HCT116 (cell line): ENCODE data around the gene FADS1. TPM values are rescaled to one million over a fixed set of nuclear protein-coding genes. Genes with fewer than 3 reads are reported as not detected.

Experiments
- ATAC-seq: fragments of 200-7000 bp; cut with Tn5 transposase; 2 replicates; pipeline ENCODE4 v1.9.1; 2020; ENCODE audit warnings: mild to moderate bottlenecking, moderate library complexity
- BruUV-seq: library from RNA; stranded (reverse); fragments of 400-500 nt; replicated peaks from 2 replicates; lab custom pipeline; 2021; lab: Mats Ljungman, UMichigan
- CTCF ChIA-PET: fragments of 300-600 bp; sonication (Branson Sonifier 250); formaldehyde crosslinking; loops from one replicate; lab custom pipeline; 2021; ENCODE audit warnings: antibody characterized with exemption; lab: Charles Lee
- POLR2A ChIA-PET: fragments of 300-600, 350-600 bp; sonication (Branson Sonifier 250); formaldehyde crosslinking; loops from one replicate; lab custom pipeline; 2021; ENCODE audit warnings: antibody characterized with exemption; lab: Charles Lee
- RAD21 ChIA-PET, 2 experiments: fragments of 300-600 bp; sonication (Branson Sonifier 250); formaldehyde crosslinking; loops; one replicate each; lab custom pipeline; 2023; ENCODE audit warnings: low total read pairs in 2 of 2; ENCODE audit not compliant: uncharacterized antibody in 2 of 2, unreplicated experiment in 2 of 2, low non-redundant PET in 1 of 2; lab: Charles Lee
- DNase-seq: peaks from one replicate; pipeline ENCODE4 v3.0.0-alpha.2; 2010; ENCODE audit warnings: low read depth, low spot score
- H2AFZ ChIP-seq: fragments of 200-600 bp; shearing (Covaris generic), sonication (generic); 2 replicates; pipeline ENCODE4 v1.6.1; 2017; ENCODE audit warnings: low read depth, mixed run types, mixed read lengths, antibody characterized with exemption, low read length; ENCODE audit not compliant: poor library complexity, severe bottlenecking
- H3K27ac ChIP-seq: 2 replicates; pipeline ENCODE4 v1.5.1; 2012; ENCODE audit warnings: low read depth, low read length
- H3K27me3 ChIP-seq: fragments of 200-600 bp; sonication (generic); 2 replicates; pipeline ENCODE4 v1.6.1; 2016; ENCODE audit warnings: mixed run types, low read length, mixed read lengths; ENCODE audit not compliant: insufficient read depth
- H3K36me3 ChIP-seq, 2 experiments: fragments of 200-500 bp in 1 of 2; fragments of 200-600 bp in 1 of 2; sonication (Bioruptor generic) in 1 of 2; sonication (generic) in 1 of 2; 2 replicates each; pipeline versions ENCODE4 v1.5.1 to v1.6.1; 2014 to 2016; ENCODE audit warnings: low read length in 2 of 2, inconsistent platforms in 1 of 2, mixed read lengths in 1 of 2, mixed run types in 1 of 2; ENCODE audit not compliant: insufficient read depth in 2 of 2, control insufficient read depth in 1 of 2
- H3K4me1 ChIP-seq, 2 experiments: fragments of 200-600 bp in 1 of 2; sonication (generic) in 1 of 2; 2 replicates each; pipeline versions ENCODE4 v1.5.1 to v1.6.1; 2012 to 2017; ENCODE audit warnings: low read length in 2 of 2, inconsistent platforms in 1 of 2, mild to moderate bottlenecking in 1 of 2, mixed read lengths in 1 of 2, mixed run types in 1 of 2, moderate library complexity in 1 of 2; ENCODE audit not compliant: insufficient read depth in 2 of 2, control insufficient read depth in 1 of 2
- H3K4me2 ChIP-seq: fragments of 200-600 bp; sonication (generic); 2 replicates; pipeline ENCODE4 v1.6.1; 2017; ENCODE audit warnings: mixed run types, low read length, mixed read lengths
- H3K4me3 ChIP-seq, 2 experiments: fragments of 200-600 bp in 1 of 2; sonication (generic) in 1 of 2; replicated peaks in 1 of 2; 2 replicates each; pipeline ENCODE4 v1.5.1; 2011 to 2016; ENCODE audit warnings: low read length in 2 of 2, control low read depth in 1 of 2, low read depth in 1 of 2, mild to moderate bottlenecking in 1 of 2, mixed read lengths in 1 of 2, mixed run types in 1 of 2
- H3K79me2 ChIP-seq: fragments of 200-600 bp; sonication (generic); 2 replicates; pipeline ENCODE4 v1.6.1; 2017; ENCODE audit warnings: mild to moderate bottlenecking, mixed run types, low read length, moderate library complexity, mixed read lengths; ENCODE audit not compliant: insufficient read depth
- H3K9ac ChIP-seq: fragments of 200-600 bp; sonication (generic); 2 replicates; pipeline ENCODE4 v1.6.1; 2016; ENCODE audit warnings: low read length, mixed read lengths
- H3K9me2 ChIP-seq: fragments of 200-600 bp; sonication (generic), shearing (Covaris generic); 2 replicates; pipeline ENCODE4 v1.6.1; 2017; ENCODE audit warnings: mixed run types, mild to moderate bottlenecking, moderate library complexity; ENCODE audit not compliant: insufficient read depth
- H3K9me3 ChIP-seq, 2 experiments: fragments of 200-500 bp in 1 of 2; fragments of 200-600 bp in 1 of 2; sonication (Bioruptor generic) in 1 of 2; sonication (generic) in 1 of 2; 2 replicates each; pipeline ENCODE4 v1.6.1; 2014 to 2017; ENCODE audit warnings: low read length in 2 of 2, mixed read lengths in 2 of 2, inconsistent platforms in 1 of 2, low read depth in 1 of 2, mild to moderate bottlenecking in 1 of 2, mixed run types in 1 of 2, moderate library complexity in 1 of 2; ENCODE audit not compliant: control insufficient read depth in 1 of 2, insufficient read depth in 1 of 2
- H4K20me1 ChIP-seq: fragments of 200-600 bp; sonication (generic), shearing (Covaris generic); 2 replicates; pipeline ENCODE4 v1.6.1; 2017; ENCODE audit warnings: mixed run types, mild to moderate bottlenecking, moderate library complexity; ENCODE audit not compliant: insufficient read depth
- CTCF ChIP-seq, 3 experiments: fragments of 200-600 bp in 1 of 3; sonication (generic) in 1 of 3; IDR thresholded peaks in 2 of 3; conservative IDR thresholded peaks in 1 of 3; 2 replicates each; pipeline ENCODE4 v1.5.1; 2012 to 2017; ENCODE audit warnings: low read depth in 2 of 3, low read length in 2 of 3, antibody characterized with exemption in 1 of 3, borderline replicate concordance in 1 of 3, control low read depth in 1 of 3, mild to moderate bottlenecking in 1 of 3, mixed read lengths in 1 of 3, mixed run types in 1 of 3, moderate library complexity in 1 of 3; ENCODE audit not compliant: insufficient read depth in 1 of 3
- EGR1 ChIP-seq: IDR thresholded peaks from 2 replicates; pipeline ENCODE4 v1.6.1; 2012; ENCODE audit warnings: low read depth
- ELF1 ChIP-seq: IDR thresholded peaks from 2 replicates; pipeline ENCODE4 v1.6.1; 2012; ENCODE audit warnings: low read depth, borderline replicate concordance
- FOSL1 ChIP-seq: IDR thresholded peaks from 2 replicates; pipeline ENCODE4 v1.6.1; 2012; ENCODE audit warnings: low read depth
- RAD21 ChIP-seq: IDR thresholded peaks from 2 replicates; pipeline ENCODE4 v1.6.1; 2012; ENCODE audit warnings: low read depth, mild to moderate bottlenecking
- SIN3A ChIP-seq: IDR thresholded peaks from 2 replicates; pipeline ENCODE4 v1.6.1; 2012; ENCODE audit warnings: low read depth
- SRF ChIP-seq: IDR thresholded peaks from 2 replicates; pipeline ENCODE4 v1.6.1; 2012; ENCODE audit warnings: low read depth
- intact Hi-C: fragments of 100-400 bp; cut with micrococcal nuclease; formaldehyde crosslinking; loops from 2 replicates; pipeline ENCODE4 v1.10.0; 2022
- total RNA-seq: library from RNA; stranded (reverse); gene quantifications from one replicate; pipeline ENCODE4 v1.2.1, GENCODE V29; 2021; ENCODE audit not compliant: unreplicated experiment
- TF ChIP-seq, protein P1 (sequence below): IDR thresholded peaks from 2 replicates; pipeline ENCODE4 v1.6.1; 2012
- TF ChIP-seq, protein P2 (sequence below): IDR thresholded peaks from 2 replicates; pipeline ENCODE4 v1.6.1; 2011; ENCODE audit warnings: mild to moderate bottlenecking, low read length, moderate library complexity; ENCODE audit not compliant: insufficient replicate concordance; ENCODE audit errors: extremely low read depth

FADS1 gene
- total RNA-seq, 1 experiment from 2014 or later = 56.6 TPM

- Histone ChIP-seq H3K4me2 (no peak overlapping the region), H3K27ac (no peak overlapping the region), H2AFZ (no peak overlapping the region), H3K9me2 (no peaks in the 10 kb centered on the region), H3K27me3 (no peaks in the 10 kb centered on the region), H3K4me1 (peaks cover 12 to 45% of the 10 kb centered on the region in 2 experiments), H4K20me1 (no peaks in the 10 kb centered on the region), H3K9ac (no peak overlapping the region), H3K4me3 (no peak overlapping the region), H3K9me3 (no peaks in the 10 kb centered on the region), H3K36me3 (no peaks in the 10 kb centered on the region), H3K79me2 (peaks cover 27% of the 10 kb centered on the region; the same call in 1 of the 2 replicates)
- no TSS peak for BruUV-seq
- ChIA-PET CTCF (interaction anchor here (1.4 to 1.6 kb wide), 2 partner anchors 13 to 15 kb away, joined by 4 read pairs; no protein-coding TSS in a partner anchor), RAD21 (no interaction called here), POLR2A (no interaction called here)
- no peak for DNase-seq
- no peak for ATAC-seq
- intact Hi-C loops = no loop called here
- TF ChIP-seq ELF1 (no peak), SIN3A (no peak), RAD21 (no peak), EGR1 (no peak), FOSL1 (no peak), SRF (no peak), CTCF (IDR thresholded peaks at IDR 0.05 in 2 of 3, conservative IDR thresholded peaks at IDR 0.05 in 1 of 3; ENCODE audit: borderline replicate concordance in 1 of 3, insufficient read depth in 1 of 3, low read depth in 2 of 3, low read length in 2 of 3) (no peak)
- TF ChIP-seq, protein P1, sequence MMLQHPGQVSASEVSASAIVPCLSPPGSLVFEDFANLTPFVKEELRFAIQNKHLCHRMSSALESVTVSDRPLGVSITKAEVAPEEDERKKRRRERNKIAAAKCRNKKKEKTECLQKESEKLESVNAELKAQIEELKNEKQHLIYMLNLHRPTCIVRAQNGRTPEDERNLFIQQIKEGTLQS = no peak
- TF ChIP-seq, protein P2, sequence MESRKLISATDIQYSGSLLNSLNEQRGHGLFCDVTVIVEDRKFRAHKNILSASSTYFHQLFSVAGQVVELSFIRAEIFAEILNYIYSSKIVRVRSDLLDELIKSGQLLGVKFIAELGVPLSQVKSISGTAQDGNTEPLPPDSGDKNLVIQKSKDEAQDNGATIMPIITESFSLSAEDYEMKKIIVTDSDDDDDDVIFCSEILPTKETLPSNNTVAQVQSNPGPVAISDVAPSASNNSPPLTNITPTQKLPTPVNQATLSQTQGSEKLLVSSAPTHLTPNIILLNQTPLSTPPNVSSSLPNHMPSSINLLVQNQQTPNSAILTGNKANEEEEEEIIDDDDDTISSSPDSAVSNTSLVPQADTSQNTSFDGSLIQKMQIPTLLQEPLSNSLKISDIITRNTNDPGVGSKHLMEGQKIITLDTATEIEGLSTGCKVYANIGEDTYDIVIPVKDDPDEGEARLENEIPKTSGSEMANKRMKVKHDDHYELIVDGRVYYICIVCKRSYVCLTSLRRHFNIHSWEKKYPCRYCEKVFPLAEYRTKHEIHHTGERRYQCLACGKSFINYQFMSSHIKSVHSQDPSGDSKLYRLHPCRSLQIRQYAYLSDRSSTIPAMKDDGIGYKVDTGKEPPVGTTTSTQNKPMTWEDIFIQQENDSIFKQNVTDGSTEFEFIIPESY = no peak
Observed at GRCh38 chr11:61762798-61763197, 54.0 kb downstream of the FADS1 start.
